Measurements from ENCODE around the gene PDLIM3. TPM values are rescaled to one million over a fixed set of nuclear protein-coding genes. Genes with fewer than 3 reads are reported as not detected.

The PDLIM3 gene
- polyA plus RNA-seq, 1 experiment, result 0.05 TPM

GRCh38 chr4:185552254-185552653, 16.9 kb upstream of the PDLIM3 start:
- no peak for DNase-seq (ENCODE audit: low read depth)
- Histone ChIP-seq H3K36me3 (ENCODE audit: control insufficient read depth, insufficient read depth, low read length) (no peaks in the 10 kb centered on the region), H3K4me3 (ENCODE audit: low read depth, low read length) (no peak overlapping the region), H3K27me3 (ENCODE audit: control insufficient read depth, insufficient read depth, low read length) (no peaks in the 10 kb centered on the region; the same call in 1 of the 2 replicates)
- CTCF ChIA-PET, result interaction anchor here (1.1 to 1.3 kb wide), 2 partner anchors 21 to 46 kb away, joined by 3 to 5 read pairs; no protein-coding TSS in a partner anchor
- no peak for TF ChIP-seq CTCF (IDR thresholded peaks at IDR 0.05; ENCODE audit: insufficient read depth, low read depth, low read length)
- POLR2A ChIA-PET, result no interaction called here

GRCh38 chr4:185550933-185551332, 15.6 kb upstream of the PDLIM3 start:
- DNase-seq (ENCODE audit: low read depth), result no peak
- no peak for TF ChIP-seq CTCF (IDR thresholded peaks at IDR 0.05; ENCODE audit: insufficient read depth, low read depth, low read length)
- POLR2A ChIA-PET, result no interaction called here
- Histone ChIP-seq H3K36me3 (ENCODE audit: control insufficient read depth, insufficient read depth, low read length) (no peaks in the 10 kb centered on the region), H3K4me3 (ENCODE audit: low read depth, low read length) (no peak overlapping the region), H3K27me3 (ENCODE audit: control insufficient read depth, insufficient read depth, low read length) (no peaks in the 10 kb centered on the region; the same call in 1 of the 2 replicates)
- CTCF ChIA-PET, result interaction anchor here (1.0 kb wide), 1 partner anchor 13 kb away, joined by 3 read pairs; no protein-coding TSS in a partner anchor

GRCh38 chr4:185549095-185549639, 13.9 kb upstream of the PDLIM3 start:
- POLR2A ChIA-PET, result no interaction called here
- Histone ChIP-seq H3K27me3 (ENCODE audit: control insufficient read depth, insufficient read depth, low read length) (no peaks in the 10 kb centered on the region; the same call in 1 of the 2 replicates), H3K4me3 (ENCODE audit: low read depth, low read length) (no peak overlapping the region), H3K36me3 (ENCODE audit: control insufficient read depth, insufficient read depth, low read length) (no peaks in the 10 kb centered on the region)
- no peak for TF ChIP-seq CTCF (IDR thresholded peaks at IDR 0.05; ENCODE audit: insufficient read depth, low read depth, low read length)
- CTCF ChIA-PET, result no interaction called here
- DNase-seq (ENCODE audit: low read depth), result no peak

- DNase-seq (ENCODE audit: low read depth), result no peak
- no peaks in the 10 kb centered on the region; the same call in 1 of the 2 replicates for H3K27me3 ChIP-seq (ENCODE audit: control insufficient read depth, insufficient read depth, low read length)
- no peak overlapping the region for H3K4me3 ChIP-seq (ENCODE audit: low read depth, low read length)
- POLR2A ChIA-PET, result no interaction called here
- TF ChIP-seq CTCF (IDR thresholded peaks at IDR 0.05; ENCODE audit: insufficient read depth, low read depth, low read length), result no peak
- CTCF ChIA-PET, result no interaction called here
- H3K36me3 ChIP-seq (ENCODE audit: control insufficient read depth, insufficient read depth, low read length), result no peaks in the 10 kb centered on the region
Measured at GRCh38 chr4:185548587-185548986, 13.3 kb upstream of the PDLIM3 start.

GRCh38 chr4:185546335-185546734, 11.0 kb upstream of the PDLIM3 start:
- POLR2A ChIA-PET, result no interaction called here
- H3K27me3 ChIP-seq (ENCODE audit: control insufficient read depth, insufficient read depth, low read length), result peaks cover 1% of the 10 kb centered on the region; the same call in 1 of the 2 replicates
- no peaks in the 10 kb centered on the region for H3K36me3 ChIP-seq (ENCODE audit: control insufficient read depth, insufficient read depth, low read length)
- no peak for DNase-seq (ENCODE audit: low read depth)
- no peak overlapping the region for H3K4me3 ChIP-seq (ENCODE audit: low read depth, low read length)
- CTCF ChIA-PET, result no interaction called here
- TF ChIP-seq CTCF (IDR thresholded peaks at IDR 0.05; ENCODE audit: insufficient read depth, low read depth, low read length), result no peak
